Liver (tissue), 9 donors: ENCODE results near the gene GNA14. TPM values are rescaled to one million over a fixed set of nuclear protein-coding genes. Genes with fewer than 3 reads are reported as not detected.

Source experiments
- DNase-seq: peaks from one replicate; pipeline ENCODE4 v3.0.0-alpha.2; 2017; ENCODE audit warnings: low spot score
- H3K27ac ChIP-seq, 2 donors: one replicate each; pipeline ENCODE4 v1.7.0; 2013; ENCODE audit warnings: inconsistent platforms in 2 of 2, low read length in 2 of 2, control low read depth in 1 of 2, low read depth in 1 of 2, mild to moderate bottlenecking in 1 of 2
- H3K27me3 ChIP-seq, 4 donors: one replicate each; pipeline versions ENCODE4 v1.6.1 to v1.7.0; 2013; ENCODE audit warnings: low read length in 3 of 4, inconsistent platforms in 1 of 4, mild to moderate bottlenecking in 1 of 4, moderate library complexity in 1 of 4; ENCODE audit not compliant: control insufficient read depth in 4 of 4, insufficient read depth in 4 of 4
- H3K36me3 ChIP-seq, 4 donors: one replicate each; pipeline versions ENCODE4 v1.6.1 to v1.7.0; 2013; ENCODE audit warnings: low read length in 3 of 4, mild to moderate bottlenecking in 3 of 4, low read depth in 1 of 4, moderate library complexity in 1 of 4; ENCODE audit not compliant: control insufficient read depth in 4 of 4, insufficient read depth in 3 of 4
- H3K4me1 ChIP-seq, 4 donors: one replicate each; pipeline versions ENCODE4 v1.6.1 to v1.7.0; 2013; ENCODE audit warnings: low read length in 3 of 4, mild to moderate bottlenecking in 3 of 4, moderate library complexity in 1 of 4; ENCODE audit not compliant: control insufficient read depth in 4 of 4, insufficient read depth in 4 of 4
- H3K4me3 ChIP-seq, 3 donors: one replicate each; pipeline versions ENCODE4 v1.6.1 to v1.7.0; 2013; ENCODE audit warnings: low read length in 3 of 3, control low read depth in 1 of 3, low read depth in 1 of 3, mild to moderate bottlenecking in 1 of 3
- H3K9ac ChIP-seq, 2 donors: one replicate each; pipeline ENCODE4 v1.7.0; 2013; ENCODE audit warnings: low read length in 2 of 2, mild to moderate bottlenecking in 2 of 2, moderate library complexity in 2 of 2, control low read depth in 1 of 2, low read depth in 1 of 2
- H3K9me3 ChIP-seq, 4 donors: one replicate each; pipeline versions ENCODE4 v1.6.1 to v1.7.0; 2013; ENCODE audit warnings: low read length in 3 of 4; ENCODE audit not compliant: control insufficient read depth in 4 of 4
- FOXA1 ChIP-seq: IDR thresholded peaks from 2 replicates; pipeline ENCODE4 v1.6.1; 2016; ENCODE audit warnings: antibody characterized with exemption
- HNF4A ChIP-seq, 2 donors: conservative IDR thresholded peaks; 2 replicates each; pipeline ENCODE4 v1.6.1; 2016; ENCODE audit warnings: antibody characterized with exemption in 2 of 2, mild to moderate bottlenecking in 2 of 2
- HNF4G ChIP-seq: IDR thresholded peaks from 2 replicates; pipeline ENCODE4 v1.6.1; 2016; ENCODE audit warnings: antibody characterized with exemption
- JUND ChIP-seq, 2 donors: IDR thresholded peaks; 2 replicates each; pipeline ENCODE4 v1.6.1; 2016; ENCODE audit warnings: antibody characterized with exemption in 2 of 2
- MAX ChIP-seq: IDR thresholded peaks from 2 replicates; pipeline ENCODE4 v1.6.1; 2016; ENCODE audit warnings: antibody characterized with exemption
- NR2F2 ChIP-seq: IDR thresholded peaks from 2 replicates; pipeline ENCODE4 v1.6.1; 2016; ENCODE audit warnings: antibody characterized with exemption
- RXRA ChIP-seq, 2 donors: IDR thresholded peaks; 2 replicates each; pipeline ENCODE4 v1.6.1; 2017 to 2018; ENCODE audit warnings: antibody characterized with exemption in 2 of 2, mild to moderate bottlenecking in 1 of 2
- SP1 ChIP-seq: IDR thresholded peaks from 2 replicates; pipeline ENCODE4 v1.6.1; 2018; ENCODE audit warnings: antibody characterized with exemption, mild to moderate bottlenecking
- TAF1 ChIP-seq: conservative IDR thresholded peaks from 2 replicates; pipeline ENCODE4 v1.6.1; 2016; ENCODE audit warnings: antibody characterized with exemption, mild to moderate bottlenecking
- WGBS: extraction: QIAGEN DNeasy Blood & Tissue Kit; methylation state at CpG from one replicate; pipeline ENCODE4 v1.1.7; 2013; 5-methylcytosine and 5-hydroxymethylcytosine counted together
- polyA plus RNA-seq, 2 donors: library from polyadenylated mRNA; stranded (reverse) in 1 of 2; unstranded in 1 of 2; fragments of 200-250 nt in 1 of 2; fragments of >200 nt in 1 of 2; fragmentation: Nextera tagmentation in 1 of 2; extraction: Ambion mirVana in 1 of 2; gene quantifications; one replicate each; pipeline versions ENCODE4 v1.2.1 to v1.2.3, GENCODE V29; 2013 to 2015
- total RNA-seq, 2 donors: library from RNA; depleted of rRNA; stranded (reverse); fragments of >200 nt; gene quantifications; one replicate each; pipeline ENCODE4 v1.2.3, GENCODE V29; 2014
- TF ChIP-seq, protein P1 (sequence below): IDR thresholded peaks from 2 replicates; pipeline ENCODE4 v1.6.1; 2016; ENCODE audit warnings: antibody characterized with exemption, mild to moderate bottlenecking
- TF ChIP-seq, protein P2 (sequence below): IDR thresholded peaks from 2 replicates; pipeline ENCODE4 v1.6.1; 2016; ENCODE audit warnings: antibody characterized with exemption
- donor health status: healthy.
- donor health status: healthy.
- donor health status: healthy.
- donor health status: healthy.
- donor health status: healthy.

The GNA14 gene
- total and polyA plus RNA-seq, 4 donors: 1.1 to 5.4 (median 2.9) TPM

- no peak for DNase-seq
- Histone ChIP-seq H3K4me3 (no peak overlapping the region), H3K4me1 (peaks cover 0 to 15% (median 5%) of the 10 kb centered on the region in 4 donors), H3K36me3 (no peaks in the 10 kb centered on the region), H3K27ac (no peak overlapping the region), H3K9ac (no peak overlapping the region), H3K27me3 (no peaks in the 10 kb centered on the region), H3K9me3 (no peaks in the 10 kb centered on the region)
- TF ChIP-seq HNF4A (conservative IDR thresholded peaks at IDR 0.05): no peak
- no peak for TF ChIP-seq JUND (IDR thresholded peaks at IDR 0.05)
- no peak for TF ChIP-seq MAX
- TF ChIP-seq, protein P1, sequence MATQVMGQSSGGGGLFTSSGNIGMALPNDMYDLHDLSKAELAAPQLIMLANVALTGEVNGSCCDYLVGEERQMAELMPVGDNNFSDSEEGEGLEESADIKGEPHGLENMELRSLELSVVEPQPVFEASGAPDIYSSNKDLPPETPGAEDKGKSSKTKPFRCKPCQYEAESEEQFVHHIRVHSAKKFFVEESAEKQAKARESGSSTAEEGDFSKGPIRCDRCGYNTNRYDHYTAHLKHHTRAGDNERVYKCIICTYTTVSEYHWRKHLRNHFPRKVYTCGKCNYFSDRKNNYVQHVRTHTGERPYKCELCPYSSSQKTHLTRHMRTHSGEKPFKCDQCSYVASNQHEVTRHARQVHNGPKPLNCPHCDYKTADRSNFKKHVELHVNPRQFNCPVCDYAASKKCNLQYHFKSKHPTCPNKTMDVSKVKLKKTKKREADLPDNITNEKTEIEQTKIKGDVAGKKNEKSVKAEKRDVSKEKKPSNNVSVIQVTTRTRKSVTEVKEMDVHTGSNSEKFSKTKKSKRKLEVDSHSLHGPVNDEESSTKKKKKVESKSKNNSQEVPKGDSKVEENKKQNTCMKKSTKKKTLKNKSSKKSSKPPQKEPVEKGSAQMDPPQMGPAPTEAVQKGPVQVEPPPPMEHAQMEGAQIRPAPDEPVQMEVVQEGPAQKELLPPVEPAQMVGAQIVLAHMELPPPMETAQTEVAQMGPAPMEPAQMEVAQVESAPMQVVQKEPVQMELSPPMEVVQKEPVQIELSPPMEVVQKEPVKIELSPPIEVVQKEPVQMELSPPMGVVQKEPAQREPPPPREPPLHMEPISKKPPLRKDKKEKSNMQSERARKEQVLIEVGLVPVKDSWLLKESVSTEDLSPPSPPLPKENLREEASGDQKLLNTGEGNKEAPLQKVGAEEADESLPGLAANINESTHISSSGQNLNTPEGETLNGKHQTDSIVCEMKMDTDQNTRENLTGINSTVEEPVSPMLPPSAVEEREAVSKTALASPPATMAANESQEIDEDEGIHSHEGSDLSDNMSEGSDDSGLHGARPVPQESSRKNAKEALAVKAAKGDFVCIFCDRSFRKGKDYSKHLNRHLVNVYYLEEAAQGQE: no peak
- TF ChIP-seq, protein P2, sequence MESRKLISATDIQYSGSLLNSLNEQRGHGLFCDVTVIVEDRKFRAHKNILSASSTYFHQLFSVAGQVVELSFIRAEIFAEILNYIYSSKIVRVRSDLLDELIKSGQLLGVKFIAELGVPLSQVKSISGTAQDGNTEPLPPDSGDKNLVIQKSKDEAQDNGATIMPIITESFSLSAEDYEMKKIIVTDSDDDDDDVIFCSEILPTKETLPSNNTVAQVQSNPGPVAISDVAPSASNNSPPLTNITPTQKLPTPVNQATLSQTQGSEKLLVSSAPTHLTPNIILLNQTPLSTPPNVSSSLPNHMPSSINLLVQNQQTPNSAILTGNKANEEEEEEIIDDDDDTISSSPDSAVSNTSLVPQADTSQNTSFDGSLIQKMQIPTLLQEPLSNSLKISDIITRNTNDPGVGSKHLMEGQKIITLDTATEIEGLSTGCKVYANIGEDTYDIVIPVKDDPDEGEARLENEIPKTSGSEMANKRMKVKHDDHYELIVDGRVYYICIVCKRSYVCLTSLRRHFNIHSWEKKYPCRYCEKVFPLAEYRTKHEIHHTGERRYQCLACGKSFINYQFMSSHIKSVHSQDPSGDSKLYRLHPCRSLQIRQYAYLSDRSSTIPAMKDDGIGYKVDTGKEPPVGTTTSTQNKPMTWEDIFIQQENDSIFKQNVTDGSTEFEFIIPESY: no peak
- no peak for TF ChIP-seq FOXA1
- TF ChIP-seq HNF4G: no peak
- 77% methylated on average over 2 of the region's 2 CpGs for WGBS
Measured at GRCh38 chr9:77679088-77679487, 31.0 kb upstream of the GNA14 start.

DNA sequence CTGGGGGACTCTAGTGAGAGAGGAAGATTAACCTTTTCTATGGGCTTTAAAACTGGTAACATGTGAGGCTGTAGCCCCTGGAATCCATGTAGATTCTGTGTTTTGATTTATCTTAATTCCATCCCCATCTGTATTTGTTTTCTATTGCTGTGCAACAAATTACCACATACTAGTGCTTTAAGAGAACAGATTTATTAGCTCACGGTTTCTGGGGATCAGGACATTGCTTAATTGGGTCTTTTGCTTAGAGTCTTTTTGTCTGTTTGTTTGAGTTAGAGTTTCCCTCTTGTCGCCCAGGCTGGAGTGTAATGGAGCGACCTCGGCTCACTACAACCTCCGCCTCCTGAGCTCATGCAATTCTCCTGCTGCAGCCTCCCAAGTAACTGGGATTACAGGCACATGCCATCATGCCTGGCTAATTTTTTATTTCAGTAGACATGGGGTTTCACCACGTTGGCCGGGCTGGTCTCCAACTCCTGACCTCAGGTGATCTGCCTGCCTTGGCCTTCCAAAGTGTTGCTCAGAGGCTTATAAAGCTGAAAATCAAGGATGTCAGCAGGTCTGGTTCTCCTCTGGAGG, 29.9 kb upstream of the GNA14 start:
- Histone ChIP-seq H3K4me1 (peaks cover 0 to 15% (median 5%) of the 10 kb centered on the region in 4 donors), H3K4me3 (no peak overlapping the region), H3K27ac (no peak overlapping the region), H3K9ac (no peak overlapping the region), H3K9me3 (no peaks in the 10 kb centered on the region), H3K36me3 (no peaks in the 10 kb centered on the region), H3K27me3 (no peaks in the 10 kb centered on the region)
- 77% methylated on average over 7 of the region's 7 CpGs for WGBS
- DNase-seq: no peak
- TF ChIP-seq NR2F2: no peak
- no peak for TF ChIP-seq FOXA1
- no peak for TF ChIP-seq RXRA (IDR thresholded peaks at IDR 0.05)
- TF ChIP-seq SP1: no peak
- no peak for TF ChIP-seq HNF4G
- TF ChIP-seq, protein P1: no peak
- TF ChIP-seq TAF1: no peak
- TF ChIP-seq, protein P2: no peak
